ENCODE results near the gene SIVA1.

The SIVA1 gene

DNA sequence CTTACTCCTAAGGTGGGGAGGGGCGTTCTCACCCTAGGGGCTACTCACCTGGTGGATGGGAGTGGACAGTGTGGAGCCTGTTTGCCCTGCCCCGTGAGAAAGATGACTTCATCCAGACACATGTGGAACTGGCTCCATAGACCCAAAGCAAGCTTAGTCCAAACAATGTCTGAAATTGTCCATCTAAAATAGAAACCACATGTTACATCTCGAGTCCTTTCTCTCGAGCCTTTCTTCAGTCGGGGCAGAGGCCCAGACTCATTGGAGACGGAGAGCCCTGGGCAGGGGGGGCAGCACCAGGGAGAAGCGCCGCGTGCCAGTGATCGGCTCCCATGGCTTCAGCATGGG lies 4.3 kb downstream of the SIVA1 start:
- no peak for TF ChIP-seq CTCF (IDR thresholded peaks at IDR 0.05; ENCODE audit: borderline replicate concordance, control extremely low read depth, extremely low read depth, insufficient read depth, missing control alignments)
- in situ Hi-C loops (cut with MboI; ENCODE audit: low sequenced_read_pairs, unreplicated experiment): no loop called here
- no peak for DNase-seq (ENCODE audit: low spot score)

DNA sequence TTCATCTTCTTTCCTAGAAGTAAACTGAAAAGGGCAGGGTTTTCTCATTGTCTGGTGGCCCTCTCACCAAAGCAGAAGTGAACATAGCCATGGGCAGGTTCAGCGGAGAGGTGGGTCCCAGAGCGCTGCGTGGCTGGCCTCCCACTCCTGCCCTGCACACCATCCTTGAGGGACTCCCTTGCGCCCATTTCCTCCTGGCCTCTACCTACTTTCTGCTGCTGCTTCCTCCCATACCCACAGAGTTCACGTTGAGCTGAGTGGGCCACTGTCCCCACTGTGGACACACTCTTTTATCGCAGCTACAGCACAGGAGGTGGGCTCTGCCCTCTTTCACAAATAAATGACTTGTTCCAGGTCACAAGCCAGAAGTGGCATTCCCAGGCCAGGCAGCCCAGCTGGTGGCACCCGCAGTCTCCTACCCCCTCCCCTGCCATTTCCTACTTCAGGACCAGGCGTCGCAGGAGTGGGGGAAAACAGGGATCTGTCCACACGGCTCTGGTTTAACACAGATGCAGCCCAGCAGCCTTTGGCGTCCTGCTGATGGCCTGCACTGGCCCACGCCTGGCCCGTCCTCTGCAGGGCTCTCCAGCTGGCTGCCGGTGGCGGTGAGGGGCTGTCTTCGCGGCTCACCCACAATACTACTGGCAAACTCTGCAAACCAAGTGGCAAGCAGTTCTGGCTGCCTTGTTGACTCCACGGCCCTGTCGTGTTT lies 4.9 kb downstream of the SIVA1 start:
- TF ChIP-seq CTCF (IDR thresholded peaks at IDR 0.05; ENCODE audit: borderline replicate concordance, control extremely low read depth, extremely low read depth, insufficient read depth, missing control alignments): no peak
- DNase-seq (ENCODE audit: low spot score): no peak
- in situ Hi-C loops (cut with MboI; ENCODE audit: low sequenced_read_pairs, unreplicated experiment): no loop called here

DNA sequence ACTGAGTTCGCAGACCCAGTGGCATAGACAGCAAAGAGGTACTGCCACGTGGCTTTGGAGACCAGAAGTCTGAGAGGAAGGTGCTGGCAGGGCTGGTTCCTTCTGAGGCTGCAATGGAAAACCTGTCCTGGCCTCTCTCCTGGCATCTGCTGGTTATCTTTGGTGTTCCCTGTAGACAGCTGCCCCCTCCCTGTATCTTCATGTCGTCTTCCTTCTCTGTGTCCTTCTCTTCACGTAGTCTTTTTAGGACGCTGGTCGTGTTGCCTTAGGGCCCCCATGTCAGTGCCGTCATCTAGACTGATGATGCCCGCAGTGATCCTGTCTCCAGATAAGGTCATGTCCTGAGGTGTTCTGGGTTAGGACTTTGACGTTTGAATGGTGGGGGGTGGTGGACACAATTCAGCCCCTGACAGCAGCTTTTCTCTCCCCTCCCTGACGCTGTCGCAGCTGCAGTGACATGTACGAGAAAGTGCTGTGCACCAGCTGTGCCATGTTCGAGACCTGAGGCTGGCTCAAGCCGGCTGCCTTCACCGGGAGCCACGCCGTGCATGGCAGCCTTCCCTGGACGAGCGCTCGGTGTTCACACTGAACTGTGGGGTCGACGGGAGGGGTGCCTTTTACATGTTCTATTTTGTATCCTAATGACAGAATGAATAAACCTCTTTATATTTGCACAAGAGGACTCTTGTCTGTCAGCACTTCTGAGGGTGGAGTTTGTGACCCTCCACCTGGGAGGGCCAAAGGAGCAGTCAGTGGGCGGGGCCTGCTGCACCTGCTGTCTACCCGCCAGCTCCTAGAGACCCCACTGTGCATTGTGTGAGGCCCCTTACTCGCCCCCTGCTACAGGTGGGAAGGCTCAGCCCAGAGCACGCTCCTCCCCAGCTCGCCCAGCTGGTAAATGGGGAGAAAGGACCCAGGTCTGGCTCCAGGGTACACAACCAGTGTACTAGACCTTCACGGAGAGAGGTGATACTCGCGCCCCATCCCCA lies 6.3 kb downstream of the SIVA1 start:
- no peak for TF ChIP-seq CTCF (IDR thresholded peaks at IDR 0.05; ENCODE audit: borderline replicate concordance, control extremely low read depth, extremely low read depth, insufficient read depth, missing control alignments)
- DNase-seq (ENCODE audit: low spot score): no peak
- in situ Hi-C loops (cut with MboI; ENCODE audit: low sequenced_read_pairs, unreplicated experiment): no loop called here

- no peak for TF ChIP-seq CTCF (IDR thresholded peaks at IDR 0.05; ENCODE audit: borderline replicate concordance, control extremely low read depth, extremely low read depth, insufficient read depth, missing control alignments)
- in situ Hi-C loops (cut with MboI; ENCODE audit: low sequenced_read_pairs, unreplicated experiment): no loop called here
- DNase-seq (ENCODE audit: low spot score): no peak
Measured at GRCh38 chr14:104765517-104765916, 12.6 kb downstream of the SIVA1 start.

DNA sequence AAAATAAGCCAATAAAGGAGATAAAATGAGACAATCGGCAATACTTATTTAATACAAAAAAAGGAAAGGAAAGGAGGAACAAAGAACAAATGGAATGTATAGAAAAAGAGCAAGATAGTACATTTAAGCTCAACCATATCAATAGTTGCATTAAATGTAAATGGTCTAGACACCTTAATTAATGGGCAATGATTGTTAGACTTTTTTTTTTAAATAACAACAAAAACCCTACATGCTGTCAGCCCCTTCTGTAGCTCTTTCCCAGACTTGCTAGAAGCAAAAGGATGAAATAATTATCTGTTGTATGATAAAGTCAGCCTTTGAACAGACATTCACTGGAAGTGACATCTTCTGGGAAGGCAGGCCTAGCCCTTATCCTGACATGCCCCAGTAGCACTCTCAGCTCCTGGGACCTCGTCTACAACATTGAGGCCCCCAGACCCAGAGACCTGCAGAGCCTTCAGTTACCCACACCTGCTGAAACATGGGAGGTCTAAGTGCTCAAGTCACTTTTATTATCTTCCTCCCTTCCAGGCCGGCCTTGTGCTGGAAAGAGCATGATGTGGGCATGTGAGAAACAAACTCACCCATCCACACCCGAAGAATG lies 13.4 kb downstream of the SIVA1 start:
- no peak for DNase-seq (ENCODE audit: low spot score)
- in situ Hi-C loops (cut with MboI; ENCODE audit: low sequenced_read_pairs, unreplicated experiment): no loop called here
- no peak for TF ChIP-seq CTCF (IDR thresholded peaks at IDR 0.05; ENCODE audit: borderline replicate concordance, control extremely low read depth, extremely low read depth, insufficient read depth, missing control alignments)

DNA sequence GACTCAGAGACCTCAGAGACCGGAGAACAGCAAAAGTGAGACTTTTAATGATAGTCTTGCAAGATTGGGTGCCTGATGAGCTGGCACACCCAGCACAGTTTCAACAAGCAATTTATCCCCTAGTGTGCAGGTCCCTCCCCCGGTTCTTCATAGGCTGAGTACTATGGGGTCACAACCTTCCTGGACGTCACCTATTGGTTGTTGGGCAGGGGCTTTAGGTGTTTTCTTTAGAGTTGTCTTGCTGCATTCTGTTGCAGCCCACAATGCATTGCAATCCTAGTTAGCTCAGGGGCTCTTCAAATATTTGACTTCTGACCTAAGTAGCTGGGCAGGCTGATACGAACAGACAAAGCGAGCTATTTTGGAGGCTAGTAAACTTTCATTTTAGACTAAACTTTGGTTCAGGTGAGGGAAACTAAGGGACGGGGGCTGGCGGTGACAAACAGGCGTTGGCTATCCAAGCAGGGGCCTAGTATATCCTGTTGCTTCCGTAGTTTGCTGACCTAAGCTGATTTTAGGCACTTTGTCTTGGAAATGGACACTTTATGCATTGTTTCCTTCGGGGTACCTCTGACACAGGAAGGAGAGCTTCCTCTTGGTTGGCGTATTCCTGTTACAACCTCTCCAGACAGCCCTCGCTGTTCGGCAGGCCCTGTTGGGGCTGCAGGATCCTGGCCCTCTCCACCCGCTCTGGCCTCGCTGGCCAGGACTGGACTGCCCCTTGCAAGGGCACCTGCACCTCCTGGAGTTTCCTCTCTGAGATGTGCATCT lies 14.1 kb downstream of the SIVA1 start:
- DNase-seq (ENCODE audit: low spot score): no peak
- no peak for TF ChIP-seq CTCF (IDR thresholded peaks at IDR 0.05; ENCODE audit: borderline replicate concordance, control extremely low read depth, extremely low read depth, insufficient read depth, missing control alignments)
- in situ Hi-C loops (cut with MboI; ENCODE audit: low sequenced_read_pairs, unreplicated experiment): no loop called here
